Measurements from ENCODE around the gene LLPH.

The LLPH gene

GRCh38 chr12:66108386-66108785 is 22.2 kb downstream of the LLPH start:
- no peak overlapping the region for H3K4me3 ChIP-seq
- no peak overlapping the region for H3K4me2 ChIP-seq
- no peak overlapping the region for H3K9ac ChIP-seq
- H3K27me3 ChIP-seq: no peaks in the 10 kb centered on the region
- no peaks in the 10 kb centered on the region for H3K4me1 ChIP-seq
- no peak overlapping the region for H3K27ac ChIP-seq
- H4K20me1 ChIP-seq: no peaks in the 10 kb centered on the region
- H3K9me3 ChIP-seq: no peaks in the 10 kb centered on the region
- no peak for TF ChIP-seq Cebpa-rat (IDR thresholded peaks at IDR 0.05)
- H3K36me3 ChIP-seq: no peaks in the 10 kb centered on the region

GRCh38 chr12:66107451-66107915 is 23.1 kb downstream of the LLPH start:
- Histone ChIP-seq H3K27ac (no peak overlapping the region), H3K4me1 (no peaks in the 10 kb centered on the region)

GRCh38 chr12:66103016-66103913 is 27.3 kb downstream of the LLPH start:
- Histone ChIP-seq H3K4me1 (no peaks in the 10 kb centered on the region), H4K20me1 (no peaks in the 10 kb centered on the region), H3K27me3 (no peaks in the 10 kb centered on the region), H3K9ac (no peak overlapping the region), H3K36me3 (no peaks in the 10 kb centered on the region), H3K4me3 (no peak overlapping the region), H3K9me3 (peaks cover 12% of the 10 kb centered on the region), H3K27ac (no peak overlapping the region), H3K4me2 (no peak overlapping the region)
- no peak for TF ChIP-seq Cebpa-rat (IDR thresholded peaks at IDR 0.05)

More at GRCh38 chr12:66107451-66107915, 23.1 kb downstream of the LLPH start:
- H4K20me1 ChIP-seq: no peaks in the 10 kb centered on the region
- H3K9me3 ChIP-seq: no peaks in the 10 kb centered on the region
- no peaks in the 10 kb centered on the region for H3K36me3 ChIP-seq
- no peak overlapping the region for H3K4me3 ChIP-seq
- no peak overlapping the region for H3K4me2 ChIP-seq
- no peak overlapping the region for H3K9ac ChIP-seq
- no peaks in the 10 kb centered on the region for H3K27me3 ChIP-seq
- TF ChIP-seq Cebpa-rat (IDR thresholded peaks at IDR 0.05): peak; percentile 94

- Histone ChIP-seq H3K4me3 (no peak overlapping the region), H3K9me3 (no peaks in the 10 kb centered on the region; the same call in 1 of the 2 replicates), H3K4me2 (no peak overlapping the region), H3K9ac (no peak overlapping the region), H3K4me1 (no peaks in the 10 kb centered on the region), H4K20me1 (no peaks in the 10 kb centered on the region), H3K27me3 (no peaks in the 10 kb centered on the region), H3K36me3 (no peaks in the 10 kb centered on the region), H3K27ac (no peak overlapping the region)
- no peak for TF ChIP-seq Cebpa-rat (IDR thresholded peaks at IDR 0.05)
These were observed 37.8 kb downstream of the LLPH start for GRCh38 chr12:66092559-66093269.

GRCh38 chr12:66090157-66090556 is 40.4 kb downstream of the LLPH start:
- no peak overlapping the region for H3K27ac ChIP-seq
- H4K20me1 ChIP-seq: no peaks in the 10 kb centered on the region
- H3K9ac ChIP-seq: no peak overlapping the region
- H3K4me2 ChIP-seq: no peak overlapping the region
- H3K4me3 ChIP-seq: no peak overlapping the region
- no peak for TF ChIP-seq Cebpa-rat (IDR thresholded peaks at IDR 0.05)
- no peaks in the 10 kb centered on the region for H3K4me1 ChIP-seq
- no peaks in the 10 kb centered on the region; the same call in 1 of the 2 replicates for H3K9me3 ChIP-seq
- H3K36me3 ChIP-seq: no peaks in the 10 kb centered on the region
- no peaks in the 10 kb centered on the region for H3K27me3 ChIP-seq

GRCh38 chr12:66087365-66087943 is 43.1 kb downstream of the LLPH start:
- Histone ChIP-seq H3K36me3 (no peaks in the 10 kb centered on the region), H3K4me2 (no peak overlapping the region)

GRCh38 chr12:66085998-66086397 is 44.6 kb downstream of the LLPH start:
- no peak overlapping the region for H3K4me3 ChIP-seq
- TF ChIP-seq Cebpa-rat (IDR thresholded peaks at IDR 0.05): no peak
- H3K4me2 ChIP-seq: no peak overlapping the region
- no peaks in the 10 kb centered on the region for H3K4me1 ChIP-seq
- H3K36me3 ChIP-seq: no peaks in the 10 kb centered on the region
- H3K9me3 ChIP-seq: peaks cover 13% of the 10 kb centered on the region
- no peak overlapping the region for H3K27ac ChIP-seq
- no peak overlapping the region for H3K9ac ChIP-seq
- no peaks in the 10 kb centered on the region for H3K27me3 ChIP-seq
- no peaks in the 10 kb centered on the region for H4K20me1 ChIP-seq

More at GRCh38 chr12:66087365-66087943, 43.1 kb downstream of the LLPH start:
- Histone ChIP-seq H3K4me3 (no peak overlapping the region), H3K9me3 (peaks cover 13% of the 10 kb centered on the region), H3K4me1 (no peaks in the 10 kb centered on the region), H3K9ac (no peak overlapping the region), H3K27me3 (no peaks in the 10 kb centered on the region), H4K20me1 (no peaks in the 10 kb centered on the region), H3K27ac (no peak overlapping the region)
- TF ChIP-seq Cebpa-rat (IDR thresholded peaks at IDR 0.05): no peak

- no peaks in the 10 kb centered on the region for H3K4me1 ChIP-seq
- no peak overlapping the region for H3K27ac ChIP-seq
- H3K9me3 ChIP-seq: peaks cover 13% of the 10 kb centered on the region
- no peak overlapping the region for H3K4me2 ChIP-seq
- H4K20me1 ChIP-seq: no peaks in the 10 kb centered on the region
- H3K36me3 ChIP-seq: no peaks in the 10 kb centered on the region
- no peaks in the 10 kb centered on the region for H3K27me3 ChIP-seq
- no peak for TF ChIP-seq Cebpa-rat (IDR thresholded peaks at IDR 0.05)
- no peak overlapping the region for H3K9ac ChIP-seq
- H3K4me3 ChIP-seq: no peak overlapping the region
These were observed 45.3 kb downstream of the LLPH start for GRCh38 chr12:66085213-66085612.

- peaks cover 13% of the 10 kb centered on the region for H3K9me3 ChIP-seq
- H3K27me3 ChIP-seq: no peaks in the 10 kb centered on the region
- no peak overlapping the region for H3K4me2 ChIP-seq
- H3K4me1 ChIP-seq: no peaks in the 10 kb centered on the region
- no peak overlapping the region for H3K4me3 ChIP-seq
- no peak overlapping the region for H3K27ac ChIP-seq
- no peaks in the 10 kb centered on the region for H4K20me1 ChIP-seq
- H3K9ac ChIP-seq: no peak overlapping the region
- H3K36me3 ChIP-seq: no peaks in the 10 kb centered on the region
- no peak for TF ChIP-seq Cebpa-rat (IDR thresholded peaks at IDR 0.05)
These were observed 46.8 kb downstream of the LLPH start for GRCh38 chr12:66083766-66084165.

- Histone ChIP-seq H3K36me3 (no peaks in the 10 kb centered on the region), H3K4me2 (no peak overlapping the region), H3K4me1 (no peaks in the 10 kb centered on the region), H3K9me3 (peaks cover 13% of the 10 kb centered on the region), H3K27ac (no peak overlapping the region), H3K4me3 (no peak overlapping the region), H4K20me1 (no peaks in the 10 kb centered on the region), H3K27me3 (no peaks in the 10 kb centered on the region), H3K9ac (no peak overlapping the region)
- TF ChIP-seq Cebpa-rat (IDR thresholded peaks at IDR 0.05): no peak
These were observed 47.8 kb downstream of the LLPH start for GRCh38 chr12:66082744-66083143.
